K562 (cell line): Measurements from ENCODE around the gene HOXA2. TPM values are rescaled to one million over a fixed set of nuclear protein-coding genes. Genes with fewer than 3 reads are reported as not detected.

Experiments
- ARID4B ChIP-seq: sonication (generic); formaldehyde crosslinking; IDR thresholded peaks from 2 replicates; pipeline ENCODE4 v1.8.0; 2022; ENCODE audit warnings: mild to moderate bottlenecking, missing genetic modification reagents
- BMI1 ChIP-seq: fragments of 150-350 bp; IDR thresholded peaks from 2 replicates; pipeline ENCODE4 v1.6.1; 2014; ENCODE audit warnings: low read length
- CREB3L1 ChIP-seq: fragments of 450-650 bp; IDR thresholded peaks from 2 replicates; pipeline ENCODE4 v1.6.1; 2014; ENCODE audit warnings: low read depth, mild to moderate bottlenecking, moderate library complexity, borderline replicate concordance
- E2F1 ChIP-seq: sonication (generic); formaldehyde crosslinking; IDR thresholded peaks from 2 replicates; pipeline ENCODE4 v1.8.1; 2023; ENCODE audit warnings: mild to moderate bottlenecking, missing genetic modification reagents, moderate library complexity
- JUND ChIP-seq, 2 experiments: IDR thresholded peaks; 2 replicates in 1 of 2; 3 replicates in 1 of 2; pipeline ENCODE4 v1.6.1; 2011; ENCODE audit warnings: borderline replicate concordance in 2 of 2, low read depth in 2 of 2, low read length in 2 of 2, improper control_type of control experiment in 1 of 2, missing biosample characterization in 1 of 2, missing genetic modification characterization in 1 of 2, missing genetic modification reagents in 1 of 2
- KDM1A ChIP-seq, 2 experiments: fragments of 450-650 bp; IDR thresholded peaks; 2 replicates each; pipeline ENCODE4 v1.6.1; 2016; ENCODE audit warnings: mild to moderate bottlenecking in 2 of 2
- MCM2 ChIP-seq: fragments of 450-650 bp; IDR thresholded peaks from 2 replicates; pipeline ENCODE4 v1.6.1; 2017; ENCODE audit warnings: low read depth, mild to moderate bottlenecking
- NFATC3 ChIP-seq: fragments of 450-650 bp; IDR thresholded peaks from 2 replicates; pipeline ENCODE4 v1.6.1; 2017; ENCODE audit warnings: mild to moderate bottlenecking
- NFE2 ChIP-seq: IDR thresholded peaks from 2 replicates; pipeline ENCODE4 v1.6.1; 2014; ENCODE audit warnings: antibody characterized with exemption, low read depth
- NRF1 ChIP-seq, 2 experiments: fragments of 450-650 bp; IDR thresholded peaks in 1 of 2; conservative IDR thresholded peaks in 1 of 2; 2 replicates each; pipeline ENCODE4 v1.6.1; 2014; ENCODE audit warnings: mild to moderate bottlenecking in 2 of 2
- PCBP2 ChIP-seq: fragments of 200-400 bp; formaldehyde crosslinking; IDR thresholded peaks from 2 replicates; pipeline ENCODE4 v1.6.1; 2018; ENCODE audit warnings: low read length, low read depth, mild to moderate bottlenecking, moderate library complexity; ENCODE audit not compliant: poor library complexity, severe bottlenecking
- POLR2A ChIP-seq: fragments of 450-650 bp; conservative IDR thresholded peaks from 2 replicates; pipeline ENCODE4 v1.6.1; 2016
- PREB ChIP-seq: sonication (generic); formaldehyde crosslinking; IDR thresholded peaks from 2 replicates; pipeline ENCODE4 v1.8.1; 2023; ENCODE audit warnings: mild to moderate bottlenecking, missing genetic modification reagents
- RNF2 ChIP-seq: sonication (generic); IDR thresholded peaks from 2 replicates; pipeline ENCODE4 v1.6.1; 2016
- SMARCA5 ChIP-seq: fragments of 450-650 bp; IDR thresholded peaks from 2 replicates; pipeline ENCODE4 v1.6.1; 2016
- TAL1 ChIP-seq: fragments of 450-650 bp; IDR thresholded peaks from 2 replicates; pipeline ENCODE4 v1.6.1; 2016; ENCODE audit warnings: mild to moderate bottlenecking
- TEAD4 ChIP-seq, 2 experiments: sonication (generic) in 1 of 2; formaldehyde crosslinking in 1 of 2; IDR thresholded peaks; 2 replicates each; pipeline versions ENCODE4 v1.6.1 to v1.8.0; 2012 to 2022; ENCODE audit warnings: borderline replicate concordance in 1 of 2, inconsistent platforms in 1 of 2, low read length in 1 of 2, mild to moderate bottlenecking in 1 of 2, missing genetic modification reagents in 1 of 2
- ZC3H8 ChIP-seq: fragments of 450-650 bp; IDR thresholded peaks from 2 replicates; pipeline ENCODE4 v1.6.1; 2017
- ZNF583 ChIP-seq: fragments of 250-450 bp; sonication (Bioruptor Pico); IDR thresholded peaks from 2 replicates; pipeline ENCODE4 v1.4.0; 2020
- polyA plus RNA-seq, 8 experiments: library from polyadenylated mRNA; depleted of rRNA in 4 of 8; stranded (reverse) in 5 of 8; unstranded in 3 of 8; fragments of >200 nt; fragmentation: Nextera tagmentation in 2 of 8; fragmentation: Illumina TruSeq in 1 of 8; extraction: Ambion mirVana in 2 of 8; extraction: Trizol in 1 of 8; gene quantifications; 2 replicates each; pipeline versions ENCODE4 v1.2.1 to v1.2.3, GENCODE V29; 2011 to 2014; ENCODE audit warnings: inconsistent platforms in 1 of 8, missing spikeins in 1 of 8
- total RNA-seq, 7 experiments: library from RNA; depleted of rRNA in 6 of 7; stranded (reverse); fragments of >200 nt in 6 of 7; fragmentation: Illumina TruSeq in 2 of 7; extraction: Trizol in 2 of 7; gene quantifications; 2 replicates each; pipeline versions ENCODE4 v1.2.1 to v1.2.3, GENCODE V29; 2011 to 2021; ENCODE audit warnings: low replicate concordance in 1 of 7

Gene HOXA2
- total and polyA plus RNA-seq, 9 of the 15 experiments (the other 6 are each of a cell fraction or from before 2014, with no cell fraction given), result 0.04 TPM; not detected in 8

- TF ChIP-seq ARID4B (CRISPR knock-in tag), result no peak
- TF ChIP-seq PCBP2, result no peak
- peak; percentile 81 for TF ChIP-seq TAL1
- TF ChIP-seq POLR2A, result no peak
- 0 out of 2 replicates have a peak, but pooled peaks have one; percentile 45 for TF ChIP-seq JUND (IDR thresholded peaks at IDR 0.05; ENCODE audit: borderline replicate concordance, low read depth, low read length)
- peak; percentile 54; the same call in 1 of the 3 replicates for TF ChIP-seq JUND (tag; IDR thresholded peaks at IDR 0.05; ENCODE audit: borderline replicate concordance, low read depth, low read length)
- no peak for TF ChIP-seq PREB
- no peak for TF ChIP-seq ZC3H8
- no peak for TF ChIP-seq NFATC3
- TF ChIP-seq CREB3L1, result no peak
- peak; percentile 92 for TF ChIP-seq TEAD4 (IDR thresholded peaks at IDR 0.05; ENCODE audit: low read length)
- no peak for TF ChIP-seq TEAD4 (CRISPR knock-in tag; IDR thresholded peaks at IDR 0.05; ENCODE audit: borderline replicate concordance)
- peak; percentile 55; the same call in 1 of the 2 replicates for TF ChIP-seq RNF2
- no peak for TF ChIP-seq E2F1
- TF ChIP-seq MCM2, result no peak
- TF ChIP-seq KDM1A (IDR thresholded peaks at IDR 0.05), result peak; percentile 74 to 76; a peak in 3 of 4 replicates
- TF ChIP-seq ZNF583 (CRISPR knock-in tag), result no peak
- TF ChIP-seq BMI1, result no peak
- TF ChIP-seq SMARCA5, result no peak
- 0 out of 2 replicates have a peak, but pooled peaks have one; percentile 22 for TF ChIP-seq NFE2
- TF ChIP-seq NRF1 (conservative IDR thresholded peaks at IDR 0.05 in 1 of 2, IDR thresholded peaks at IDR 0.05 in 1 of 2), result no peak
These were observed 30.7 kb downstream of the HOXA2 start (continued) for GRCh38 chr7:27071622-27072390.
